Chondrocyte (in vitro differentiated cells): Measurements from ENCODE around the gene DCLK2. TPM values are rescaled to one million over a fixed set of nuclear protein-coding genes. Genes with fewer than 3 reads are reported as not detected.

Source experiments
- DNase-seq: peaks from one replicate; pipeline ENCODE4 v3.0.0; 2021; ENCODE audit warnings: mixed read lengths, low spot score
- H3K27ac Mint-ChIP-seq: one replicate; pipeline ENCODE4 v1.8.0; 2021; ENCODE audit warnings: mild to moderate bottlenecking, moderate library complexity, mixed read lengths; ENCODE audit not compliant: unreplicated experiment
- H3K27me3 Mint-ChIP-seq: 2 replicates; pipeline ENCODE4 v1.8.0; 2021; ENCODE audit warnings: low read depth, mixed read lengths
- H3K36me3 Mint-ChIP-seq: 2 replicates; pipeline ENCODE4 v1.8.0; 2021; ENCODE audit warnings: low read depth, mixed read lengths
- H3K4me1 Mint-ChIP-seq: 2 replicates; pipeline ENCODE4 v1.8.0; 2021; ENCODE audit warnings: low read depth, mild to moderate bottlenecking, mixed read lengths
- H3K4me3 Mint-ChIP-seq: one replicate; pipeline ENCODE4 v1.8.0; 2021; ENCODE audit warnings: mild to moderate bottlenecking, moderate library complexity, mixed read lengths; ENCODE audit not compliant: unreplicated experiment
- H3K9me3 Mint-ChIP-seq: 2 replicates; pipeline ENCODE4 v1.8.0; 2021; ENCODE audit warnings: low read depth, mixed read lengths
- total RNA-seq: library from RNA; stranded (reverse); gene quantifications from 3 replicates; pipeline ENCODE4 v1.2.1, GENCODE V29; 2021
- TF ChIP-seq, protein P1 (sequence below): fragments of 200-600 bp; sonication (generic); IDR thresholded peaks from 2 replicates; pipeline ENCODE4 v1.5.0; 2021; ENCODE audit warnings: antibody characterized with exemption, mild to moderate bottlenecking, moderate library complexity

The DCLK2 gene
- total RNA-seq, 1 donor from 2014 or later, result 20.0 TPM

DNA sequence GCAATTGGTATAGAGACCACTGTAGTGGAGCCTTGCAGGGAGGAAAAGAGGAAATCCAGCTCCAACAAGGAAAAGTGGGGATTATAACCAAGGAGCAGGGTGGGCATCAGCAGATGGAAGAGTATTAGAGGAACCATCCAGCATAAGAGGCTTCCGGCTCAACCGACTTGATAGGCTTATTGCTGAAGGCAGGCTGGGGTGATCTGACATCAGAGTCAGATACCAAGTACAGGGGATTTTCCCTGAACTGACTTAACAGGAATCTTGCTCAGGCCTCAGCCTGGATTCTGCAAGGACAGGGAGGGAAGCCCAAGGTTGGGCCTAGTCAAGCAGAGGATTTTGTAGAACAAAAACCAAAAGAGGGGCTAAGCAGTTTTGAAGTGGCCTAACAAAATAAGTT is 129.6 kb downstream of the DCLK2 start:
- H3K36me3 Mint-ChIP-seq, result peaks cover 5% of the 10 kb centered on the region
- no peak for DNase-seq
- peaks cover 33% of the 10 kb centered on the region for H3K4me1 Mint-ChIP-seq
- H3K4me3 Mint-ChIP-seq, result no peak overlapping the region
- no peaks in the 10 kb centered on the region for H3K27me3 Mint-ChIP-seq
- no peak overlapping the region for H3K27ac Mint-ChIP-seq
- TF ChIP-seq, protein P1, sequence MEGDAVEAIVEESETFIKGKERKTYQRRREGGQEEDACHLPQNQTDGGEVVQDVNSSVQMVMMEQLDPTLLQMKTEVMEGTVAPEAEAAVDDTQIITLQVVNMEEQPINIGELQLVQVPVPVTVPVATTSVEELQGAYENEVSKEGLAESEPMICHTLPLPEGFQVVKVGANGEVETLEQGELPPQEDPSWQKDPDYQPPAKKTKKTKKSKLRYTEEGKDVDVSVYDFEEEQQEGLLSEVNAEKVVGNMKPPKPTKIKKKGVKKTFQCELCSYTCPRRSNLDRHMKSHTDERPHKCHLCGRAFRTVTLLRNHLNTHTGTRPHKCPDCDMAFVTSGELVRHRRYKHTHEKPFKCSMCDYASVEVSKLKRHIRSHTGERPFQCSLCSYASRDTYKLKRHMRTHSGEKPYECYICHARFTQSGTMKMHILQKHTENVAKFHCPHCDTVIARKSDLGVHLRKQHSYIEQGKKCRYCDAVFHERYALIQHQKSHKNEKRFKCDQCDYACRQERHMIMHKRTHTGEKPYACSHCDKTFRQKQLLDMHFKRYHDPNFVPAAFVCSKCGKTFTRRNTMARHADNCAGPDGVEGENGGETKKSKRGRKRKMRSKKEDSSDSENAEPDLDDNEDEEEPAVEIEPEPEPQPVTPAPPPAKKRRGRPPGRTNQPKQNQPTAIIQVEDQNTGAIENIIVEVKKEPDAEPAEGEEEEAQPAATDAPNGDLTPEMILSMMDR, result no peak
- H3K9me3 Mint-ChIP-seq, result no peaks in the 10 kb centered on the region

DNA sequence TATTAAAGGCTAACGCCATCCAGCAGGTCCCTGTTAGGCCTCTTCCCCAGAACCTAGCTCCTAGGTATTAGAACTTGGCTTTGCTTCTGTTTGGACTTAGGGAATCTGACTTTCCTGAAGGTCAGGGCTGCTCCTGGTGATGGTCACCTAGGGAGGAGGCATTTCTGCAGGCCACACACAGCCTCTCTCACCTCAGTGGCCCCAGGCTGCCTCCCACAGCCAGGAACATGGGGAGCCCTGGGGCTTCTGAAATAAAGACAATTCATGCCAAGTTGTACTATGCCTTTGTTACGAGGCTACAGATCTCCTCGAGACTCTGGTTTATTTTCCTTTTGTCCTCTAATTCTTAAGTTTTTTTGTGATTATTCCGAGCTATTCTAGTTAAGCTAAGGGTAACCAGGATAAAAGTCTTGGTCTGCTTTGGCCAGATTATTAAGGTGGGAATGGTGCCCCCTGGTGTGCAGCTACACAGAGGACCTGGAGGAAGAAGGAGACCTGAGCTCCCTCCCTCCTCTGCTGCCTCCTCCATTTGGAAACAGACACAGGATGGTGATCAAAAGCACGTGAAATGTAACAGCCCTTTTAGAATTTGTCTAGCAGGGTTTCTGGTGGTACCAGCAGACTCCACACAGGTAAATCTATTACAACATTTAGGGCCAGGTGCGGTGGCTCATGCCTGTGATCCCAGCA is 131.0 kb downstream of the DCLK2 start:
- TF ChIP-seq, protein P1, result peak; percentile 79
- Mint-ChIP-seq H3K27me3 (no peaks in the 10 kb centered on the region), H3K4me3 (no peak overlapping the region), H3K27ac (peak overlapping the region; percentile 11), H3K9me3 (no peaks in the 10 kb centered on the region), H3K4me1 (peaks cover 36% of the 10 kb centered on the region), H3K36me3 (peaks cover 5% of the 10 kb centered on the region)
- no peak for DNase-seq

DNA sequence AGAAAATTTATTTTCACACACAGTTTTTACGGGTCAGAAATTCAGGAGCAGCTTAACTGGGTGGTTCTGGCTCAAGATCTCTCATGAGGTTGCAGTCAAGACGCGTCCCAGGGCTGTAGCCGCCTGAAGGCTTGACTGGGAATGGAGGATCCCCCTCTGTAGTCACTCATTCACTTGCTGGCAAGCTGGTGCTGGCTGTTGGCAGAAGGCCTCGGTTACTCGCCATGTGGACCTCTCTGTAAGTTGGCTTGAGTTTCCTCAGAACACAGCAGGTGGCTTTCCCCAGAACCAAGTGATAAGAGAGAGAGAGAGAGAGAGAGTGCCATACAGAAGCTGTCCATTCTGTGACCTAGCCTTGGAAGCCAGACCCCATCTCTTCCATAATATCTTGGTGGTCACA is 132.8 kb downstream of the DCLK2 start:
- peaks cover 3% of the 10 kb centered on the region for H3K36me3 Mint-ChIP-seq
- H3K4me1 Mint-ChIP-seq, result peaks cover 41% of the 10 kb centered on the region
- TF ChIP-seq, protein P1, result no peak
- no peak for DNase-seq
- no peaks in the 10 kb centered on the region for H3K27me3 Mint-ChIP-seq
- H3K27ac Mint-ChIP-seq, result no peak overlapping the region
- H3K9me3 Mint-ChIP-seq, result no peaks in the 10 kb centered on the region
- no peak overlapping the region for H3K4me3 Mint-ChIP-seq

DNA sequence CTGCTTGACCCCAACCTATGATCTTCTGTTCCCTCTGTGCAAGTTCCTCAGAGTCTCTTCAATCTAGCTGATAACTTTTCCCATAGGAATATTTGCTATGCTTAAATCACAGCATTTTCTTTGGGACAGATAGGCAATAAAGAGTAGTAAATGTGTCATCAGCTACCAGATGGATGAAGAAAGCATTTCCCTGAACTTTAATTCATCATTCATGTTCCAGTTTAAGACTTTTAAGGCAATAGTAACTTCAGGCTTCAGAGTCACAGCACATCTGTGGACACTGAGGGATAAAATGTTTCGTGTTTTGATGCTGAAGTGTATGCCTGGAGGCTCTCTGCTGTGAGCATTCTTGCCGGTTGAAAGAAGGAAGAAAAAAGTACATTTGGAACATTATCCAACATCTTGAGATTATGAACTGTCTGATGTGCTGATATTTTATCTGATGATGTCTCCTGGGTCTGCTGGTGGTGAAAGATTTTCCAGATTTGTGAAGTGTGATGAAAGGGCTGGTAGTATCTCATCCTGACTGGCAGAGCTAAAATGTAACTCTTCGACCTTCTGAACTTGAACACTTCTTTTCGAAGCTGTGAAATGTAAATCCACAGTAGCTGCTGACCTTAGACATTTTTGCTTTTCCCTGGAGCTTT is 133.7 kb downstream of the DCLK2 start:
- TF ChIP-seq, protein P1, result no peak
- DNase-seq, result no peak
- H3K4me3 Mint-ChIP-seq, result no peak overlapping the region
- no peaks in the 10 kb centered on the region for H3K27me3 Mint-ChIP-seq
- H3K27ac Mint-ChIP-seq, result peak overlapping the region; percentile 74
- H3K9me3 Mint-ChIP-seq, result no peaks in the 10 kb centered on the region
- peaks cover 3% of the 10 kb centered on the region for H3K36me3 Mint-ChIP-seq
- peaks cover 41% of the 10 kb centered on the region for H3K4me1 Mint-ChIP-seq

DNA sequence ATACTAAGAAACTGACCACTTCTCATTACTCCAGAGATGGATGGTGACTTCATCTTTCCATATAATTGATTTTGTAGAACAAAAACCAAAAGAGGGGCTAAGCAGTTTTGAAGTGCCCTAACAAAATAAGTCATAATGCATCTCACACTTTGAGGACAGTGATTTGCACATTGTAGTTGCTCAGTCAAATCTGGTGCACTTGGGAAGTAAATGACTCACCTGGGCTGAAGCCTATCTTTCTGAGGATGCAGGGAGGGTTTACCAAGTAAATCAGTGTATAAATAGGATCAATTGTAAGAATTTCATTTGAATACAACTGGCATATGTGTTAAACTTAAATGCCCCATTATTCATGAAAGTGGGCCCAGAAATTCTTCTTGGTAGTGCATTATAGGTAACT is 134.2 kb downstream of the DCLK2 start:
- peaks cover 3% of the 10 kb centered on the region for H3K36me3 Mint-ChIP-seq
- no peaks in the 10 kb centered on the region for H3K9me3 Mint-ChIP-seq
- peak overlapping the region; percentile 74 for H3K27ac Mint-ChIP-seq
- DNase-seq, result no peak
- TF ChIP-seq, protein P1, result no peak
- H3K4me3 Mint-ChIP-seq, result no peak overlapping the region
- H3K27me3 Mint-ChIP-seq, result no peaks in the 10 kb centered on the region
- peaks cover 47% of the 10 kb centered on the region for H3K4me1 Mint-ChIP-seq
